Astrocyte of the cerebellum (primary cell): ENCODE measurements around the gene SEPHS1.
"Not testable (repeated sequence)": the region's sequence is repeated elsewhere in the genome, so short reads cannot be mapped to it uniquely, and the experiment has no call there.

Experiments
- DNase-seq: peaks from one replicate; pipeline ENCODE4 v3.0.0-alpha.2; 2011; ENCODE audit warnings: low read depth
- H3K4me3 ChIP-seq: 2 replicates; pipeline ENCODE4 v1.5.1; 2011; ENCODE audit warnings: mild to moderate bottlenecking, low read depth, low read length, moderate library complexity
- in situ Hi-C: cut with HindIII; loops from 2 replicates; pipeline ENCODE4 v1.10.0; 2017; ENCODE audit warnings: low sequenced_read_pairs
- TF ChIP-seq, protein P1 (sequence below): IDR thresholded peaks from 2 replicates; pipeline ENCODE4 v1.5.1; 2012; ENCODE audit warnings: low read length, low read depth, moderate library complexity, mild to moderate bottlenecking; ENCODE audit errors: missing control alignments

The SEPHS1 gene

GRCh38 chr10:13390604-13391522 is 42.8 kb upstream of the SEPHS1 start:
- in situ Hi-C loops = no loop called here
- TF ChIP-seq, protein P1, sequence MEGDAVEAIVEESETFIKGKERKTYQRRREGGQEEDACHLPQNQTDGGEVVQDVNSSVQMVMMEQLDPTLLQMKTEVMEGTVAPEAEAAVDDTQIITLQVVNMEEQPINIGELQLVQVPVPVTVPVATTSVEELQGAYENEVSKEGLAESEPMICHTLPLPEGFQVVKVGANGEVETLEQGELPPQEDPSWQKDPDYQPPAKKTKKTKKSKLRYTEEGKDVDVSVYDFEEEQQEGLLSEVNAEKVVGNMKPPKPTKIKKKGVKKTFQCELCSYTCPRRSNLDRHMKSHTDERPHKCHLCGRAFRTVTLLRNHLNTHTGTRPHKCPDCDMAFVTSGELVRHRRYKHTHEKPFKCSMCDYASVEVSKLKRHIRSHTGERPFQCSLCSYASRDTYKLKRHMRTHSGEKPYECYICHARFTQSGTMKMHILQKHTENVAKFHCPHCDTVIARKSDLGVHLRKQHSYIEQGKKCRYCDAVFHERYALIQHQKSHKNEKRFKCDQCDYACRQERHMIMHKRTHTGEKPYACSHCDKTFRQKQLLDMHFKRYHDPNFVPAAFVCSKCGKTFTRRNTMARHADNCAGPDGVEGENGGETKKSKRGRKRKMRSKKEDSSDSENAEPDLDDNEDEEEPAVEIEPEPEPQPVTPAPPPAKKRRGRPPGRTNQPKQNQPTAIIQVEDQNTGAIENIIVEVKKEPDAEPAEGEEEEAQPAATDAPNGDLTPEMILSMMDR = no peak
- no peak for DNase-seq
- H3K4me3 ChIP-seq = no peak overlapping the region

- no peak for DNase-seq
- TF ChIP-seq, protein P1 = no peak
- no peak overlapping the region for H3K4me3 ChIP-seq
- in situ Hi-C loops = no loop called here
Measured at GRCh38 chr10:13388478-13389230, 40.6 kb upstream of the SEPHS1 start.

DNA sequence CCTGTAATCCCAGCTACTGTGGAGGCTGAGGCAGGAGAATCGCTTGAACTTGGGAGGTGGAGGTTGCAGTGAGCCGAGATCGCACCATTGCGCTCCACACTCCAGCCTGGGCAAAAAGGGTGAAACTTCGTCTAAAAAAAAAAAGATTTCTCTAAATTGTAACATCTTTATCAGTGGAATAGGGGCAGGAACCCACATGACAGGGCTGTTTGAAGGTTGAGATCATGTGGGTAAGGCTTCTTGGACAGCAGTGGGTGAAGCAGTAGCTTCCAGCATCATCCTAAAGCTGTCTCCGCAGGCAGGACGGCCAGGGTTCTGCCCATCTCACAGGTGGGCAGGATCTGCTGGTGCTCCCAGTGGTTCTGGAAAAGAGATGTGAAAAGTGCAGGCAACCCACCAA is 37.9 kb upstream of the SEPHS1 start:
- no peak for DNase-seq
- in situ Hi-C loops = no loop called here
- TF ChIP-seq, protein P1 = no peak
- H3K4me3 ChIP-seq = no peak overlapping the region

DNA sequence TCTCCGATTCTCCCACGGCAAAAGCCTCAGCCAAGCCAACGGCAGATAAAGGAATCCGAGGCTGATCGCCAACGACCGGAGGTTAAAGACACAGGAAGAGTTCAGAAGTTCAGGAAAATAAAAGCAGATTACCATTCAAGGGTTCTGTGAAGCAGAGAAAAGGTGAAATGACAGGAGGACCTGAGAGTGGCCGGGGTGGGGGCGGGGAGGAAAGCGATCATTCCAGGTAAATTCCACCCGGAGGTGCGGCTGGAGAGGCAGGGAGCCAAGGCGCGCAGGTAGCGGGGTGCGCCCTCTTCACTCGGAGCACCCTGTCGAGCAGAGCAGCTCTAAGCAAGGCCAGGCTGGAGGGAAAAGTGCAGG is 35.3 kb upstream of the SEPHS1 start:
- in situ Hi-C loops = no loop called here
- TF ChIP-seq, protein P1 = no peak
- no peak overlapping the region for H3K4me3 ChIP-seq
- DNase-seq = no peak

- TF ChIP-seq, protein P1 = no peak
- no peak for DNase-seq
- in situ Hi-C loops = no loop called here
- H3K4me3 ChIP-seq = no peak overlapping the region
Measured at GRCh38 chr10:13382703-13383398, 34.8 kb upstream of the SEPHS1 start.

- DNase-seq, in situ Hi-C loops: not testable (repeated sequence)
Measured at GRCh38 chr10:13379061-13379460, 31.0 kb upstream of the SEPHS1 start.

More at GRCh38 chr10:13379061-13379460, 31.0 kb upstream of the SEPHS1 start:
- not testable (repeated sequence) for H3K4me3 ChIP-seq
